Spleen (tissue), 11 donors: ENCODE results near the gene OSBPL8. TPM values are rescaled to one million over a fixed set of nuclear protein-coding genes. Genes with fewer than 3 reads are reported as not detected.

Experiments
- DNase-seq: peaks from one replicate; pipeline ENCODE4 v3.0.0-alpha.2; 2020
- H3K27ac ChIP-seq, 8 donors: fragments of 200-600 bp; sonication (generic) in 7 of 8; 1 replicate in 4 of 8; 2 replicates in 4 of 8; pipeline versions ENCODE4 v1.5.0 to v1.8.0; 2016 to 2021; ENCODE audit warnings: inconsistent platforms in 4 of 8, mild to moderate bottlenecking in 4 of 8, moderate library complexity in 1 of 8
- H3K27me3 ChIP-seq, 7 donors: fragments of 200-600 bp; sonication (generic) in 6 of 7; replicated peaks in 1 of 7; 1 replicate in 4 of 7; 2 replicates in 3 of 7; pipeline versions ENCODE4 v1.5.0 to v1.8.0; 2016 to 2021; ENCODE audit warnings: inconsistent platforms in 3 of 7, mild to moderate bottlenecking in 1 of 7
- H3K36me3 ChIP-seq, 6 donors: fragments of 200-600 bp; sonication (generic) in 5 of 6; 1 replicate in 4 of 6; 2 replicates in 2 of 6; pipeline versions ENCODE4 v1.5.0 to v1.8.0; 2016 to 2021; ENCODE audit warnings: inconsistent platforms in 2 of 6
- H3K4me1 ChIP-seq, 6 donors: fragments of 200-600 bp; sonication (generic) in 5 of 6; 1 replicate in 3 of 6; 2 replicates in 3 of 6; pipeline versions ENCODE4 v1.5.0 to v1.8.0; 2016 to 2021; ENCODE audit warnings: inconsistent platforms in 3 of 6
- H3K4me3 ChIP-seq, 8 donors: fragments of 200-600 bp; sonication (generic) in 7 of 8; 1 replicate in 4 of 8; 2 replicates in 4 of 8; pipeline versions ENCODE4 v1.5.0 to v1.8.0; 2016 to 2021; ENCODE audit warnings: inconsistent platforms in 4 of 8, mild to moderate bottlenecking in 4 of 8, moderate library complexity in 2 of 8
- H3K9me3 ChIP-seq, 8 donors: fragments of 200-600 bp; sonication (generic) in 7 of 8; 1 replicate in 4 of 8; 2 replicates in 4 of 8; pipeline versions ENCODE4 v1.5.0 to v1.8.0; 2016 to 2021; ENCODE audit warnings: inconsistent platforms in 4 of 8
- POLR2A ChIP-seq, 3 donors: fragments of 450-650 bp; IDR thresholded peaks; one replicate each; pipeline ENCODE4 v1.5.1; 2017; ENCODE audit warnings: antibody characterized with exemption in 3 of 3, mild to moderate bottlenecking in 1 of 3
- POLR2AphosphoS5 ChIP-seq, 3 donors: sonication (generic); formaldehyde crosslinking; IDR thresholded peaks; one replicate each; pipeline ENCODE4 v1.5.1; 2017; ENCODE audit warnings: antibody characterized with exemption in 3 of 3
- WGBS, 5 donors: extraction: QIAGEN DNeasy Blood & Tissue Kit in 3 of 5; methylation state at CpG; one replicate each; pipeline versions ENCODE4 v1.1.5 to v1.1.7; 2013 to 2018; 5-methylcytosine and 5-hydroxymethylcytosine counted together
- intact Hi-C: fragments of 100-400 bp; cut with DNase I; formaldehyde crosslinking; loops from one replicate; pipeline ENCODE4 v1.15.0; 2023; ENCODE audit warnings: low total_unique reads
- polyA plus RNA-seq, 3 donors: library from polyadenylated mRNA; stranded (reverse); fragments of 200-250 nt; gene quantifications; one replicate each; pipeline ENCODE4 v1.2.1, GENCODE V29; 2013
- total RNA-seq, 7 donors: library from RNA; depleted of rRNA in 3 of 7; stranded (reverse); fragments of >200 nt in 3 of 7; fragmentation: NEBNext Ultra II Directional in 4 of 7; extraction: Animal tissue kit (Norgen Biotek cat#: 25700) in 4 of 7; gene quantifications; one replicate each; pipeline versions ENCODE4 v1.1.0 to v1.2.1, GENCODE V29; 2016 to 2021
- TF ChIP-seq, protein P1 (sequence below), 11 experiments: fragments of 200-600 bp in 7 of 11; fragments of 450-650 bp in 4 of 11; sonication (generic) in 4 of 11; IDR thresholded peaks in 8 of 11; conservative IDR thresholded peaks in 3 of 11; 1 replicate in 7 of 11; 2 replicates in 4 of 11; pipeline versions ENCODE4 v1.4.0 to v1.8.0; 2016 to 2021; ENCODE audit warnings: antibody characterized with exemption in 11 of 11, inconsistent platforms in 4 of 11, mild to moderate bottlenecking in 1 of 11
- donor health status: healthy with polysubstance abuse.
- donor health status: DM: no; HTN: no; CAD: no; lungs with moderate emphysema.
- donor health status: DM: no; HTN: no; CAD: no.
- donor health status: Bipolar disorder and iron deficiency.
- donor health status: healthy.
- donor health status: DM: no; HTN: no; CAD: no.
- donor health status: DM: yes; HTN: yes; CAD: no.

The OSBPL8 gene
- total and polyA plus RNA-seq, 10 donors: 10.7 to 127 (median 109) TPM

DNA sequence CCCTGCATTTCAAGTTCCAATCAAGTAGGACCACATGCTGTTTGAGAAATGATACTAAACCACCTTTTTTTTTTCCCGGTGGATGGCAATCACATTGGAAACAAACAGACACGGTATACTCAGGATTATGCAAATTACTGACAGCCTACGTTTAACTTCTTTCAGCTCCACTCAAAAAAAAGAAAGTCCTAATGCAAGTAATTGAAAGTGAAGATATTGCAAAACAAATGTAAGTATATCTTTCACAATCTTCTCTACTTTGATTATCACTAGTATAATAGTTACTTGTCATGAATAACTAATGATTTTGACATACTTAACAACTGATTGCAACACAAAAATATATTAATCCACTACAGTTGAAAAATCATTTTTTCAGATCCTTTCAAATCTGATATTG, 2.6 kb upstream of the OSBPL8 start:
- no peaks in the 10 kb centered on the region for H3K9me3 ChIP-seq
- no peaks in the 10 kb centered on the region for H3K27me3 ChIP-seq
- no peak overlapping the region for H3K4me3 ChIP-seq
- H3K4me1 ChIP-seq: peaks cover 8 to 29% (median 23%) of the 10 kb centered on the region in 6 donors
- intact Hi-C loops: no loop called here
- DNase-seq: no peak
- 47 to 56% (median 53%) methylated on average over 3 of the region's 3 CpGs for WGBS, 5 donors
- TF ChIP-seq, protein P1, sequence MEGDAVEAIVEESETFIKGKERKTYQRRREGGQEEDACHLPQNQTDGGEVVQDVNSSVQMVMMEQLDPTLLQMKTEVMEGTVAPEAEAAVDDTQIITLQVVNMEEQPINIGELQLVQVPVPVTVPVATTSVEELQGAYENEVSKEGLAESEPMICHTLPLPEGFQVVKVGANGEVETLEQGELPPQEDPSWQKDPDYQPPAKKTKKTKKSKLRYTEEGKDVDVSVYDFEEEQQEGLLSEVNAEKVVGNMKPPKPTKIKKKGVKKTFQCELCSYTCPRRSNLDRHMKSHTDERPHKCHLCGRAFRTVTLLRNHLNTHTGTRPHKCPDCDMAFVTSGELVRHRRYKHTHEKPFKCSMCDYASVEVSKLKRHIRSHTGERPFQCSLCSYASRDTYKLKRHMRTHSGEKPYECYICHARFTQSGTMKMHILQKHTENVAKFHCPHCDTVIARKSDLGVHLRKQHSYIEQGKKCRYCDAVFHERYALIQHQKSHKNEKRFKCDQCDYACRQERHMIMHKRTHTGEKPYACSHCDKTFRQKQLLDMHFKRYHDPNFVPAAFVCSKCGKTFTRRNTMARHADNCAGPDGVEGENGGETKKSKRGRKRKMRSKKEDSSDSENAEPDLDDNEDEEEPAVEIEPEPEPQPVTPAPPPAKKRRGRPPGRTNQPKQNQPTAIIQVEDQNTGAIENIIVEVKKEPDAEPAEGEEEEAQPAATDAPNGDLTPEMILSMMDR (IDR thresholded peaks at IDR 0.05 in 8 of 11, conservative IDR thresholded peaks at IDR 0.05 in 3 of 11): no peak
- TF ChIP-seq POLR2AphosphoS5 (IDR thresholded peaks at IDR 0.05): no peak
- TF ChIP-seq POLR2A (IDR thresholded peaks at IDR 0.05): no peak
- no peaks in the 10 kb centered on the region for H3K36me3 ChIP-seq
- H3K27ac ChIP-seq: no peak overlapping the region

DNA sequence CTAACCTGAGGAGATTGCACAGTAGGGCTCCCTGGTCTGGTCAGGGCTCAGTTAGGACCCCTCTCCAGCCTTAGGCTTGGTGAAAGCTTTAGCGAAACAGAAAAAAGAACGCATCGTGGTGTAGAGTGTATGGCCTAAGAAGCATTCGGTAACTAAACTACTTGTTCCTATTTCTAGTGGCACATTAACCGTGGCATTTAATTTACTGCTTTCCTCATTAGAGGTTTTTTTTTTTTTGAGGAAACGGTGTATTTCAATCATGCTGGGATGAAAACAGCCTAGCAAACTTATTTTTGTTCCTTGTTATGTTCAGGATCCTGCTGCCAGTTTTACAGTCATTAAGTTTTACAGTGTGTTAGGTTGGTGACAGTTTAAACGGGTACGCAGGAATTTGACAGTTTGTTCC, 518 bp upstream of the OSBPL8 start:
- peaks cover 14 to 49% (median 42%) of the 10 kb centered on the region in 6 donors for H3K4me1 ChIP-seq
- TF ChIP-seq, protein P1 (IDR thresholded peaks at IDR 0.05 in 8 of 11, conservative IDR thresholded peaks at IDR 0.05 in 3 of 11): no peak
- TF ChIP-seq POLR2A (IDR thresholded peaks at IDR 0.05) (no peak), POLR2AphosphoS5 (IDR thresholded peaks at IDR 0.05) (no peak)
- intact Hi-C loops: no loop called here
- H3K9me3 ChIP-seq: no peaks in the 10 kb centered on the region
- DNase-seq: no peak
- peak overlapping the region; percentile 80 to 96 (median 88) for H3K4me3 ChIP-seq
- H3K27me3 ChIP-seq: no peaks in the 10 kb centered on the region
- peak overlapping the region; percentile 96 to 99 (median 97) for H3K27ac ChIP-seq
- no peaks in the 10 kb centered on the region for H3K36me3 ChIP-seq
- 10 to 13% (median 11%) methylated on average over 8 of the region's 8 CpGs for WGBS, 5 donors

DNA sequence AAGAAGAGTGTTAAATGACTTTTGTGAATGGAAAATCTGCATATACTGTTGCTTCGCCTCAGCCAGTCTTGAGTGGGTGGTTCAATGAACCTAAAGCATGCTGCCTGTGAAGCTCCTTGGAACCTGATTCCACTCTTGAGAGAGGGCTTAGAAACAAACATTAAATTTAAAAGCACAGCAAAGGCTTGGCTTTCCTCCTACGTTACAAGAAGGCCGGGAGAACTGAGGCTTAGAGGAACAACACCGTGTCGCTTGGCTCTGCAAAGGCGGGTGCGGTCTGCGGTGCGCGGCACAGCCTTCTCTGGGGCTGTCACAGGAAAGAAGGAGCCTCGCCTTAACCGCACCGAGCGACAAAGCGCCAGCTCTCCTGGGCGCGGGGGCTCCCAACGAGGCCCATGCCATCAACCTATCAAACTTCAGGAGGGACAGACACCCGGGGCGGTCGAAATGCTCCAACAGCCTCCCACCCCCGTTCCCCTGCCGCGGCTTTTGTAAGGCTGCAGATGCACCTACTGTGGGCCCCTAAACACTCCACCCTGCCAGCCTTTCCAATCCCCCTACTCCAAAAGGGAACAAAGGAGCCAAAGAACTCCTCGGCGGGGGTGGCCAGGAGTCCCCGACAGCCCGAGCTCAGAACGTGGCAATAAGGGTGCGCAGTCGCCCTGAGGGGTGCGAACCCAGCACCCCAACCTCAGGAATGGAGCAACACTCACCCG, 729 bp downstream of the OSBPL8 start:
- Histone ChIP-seq H3K9me3 (no peaks in the 10 kb centered on the region), H3K36me3 (no peaks in the 10 kb centered on the region), H3K4me1 (peaks cover 24 to 62% (median 54%) of the 10 kb centered on the region in 6 donors), H3K27ac (peak overlapping the region; percentile 96 to 99 (median 97)), H3K27me3 (no peaks in the 10 kb centered on the region), H3K4me3 (peak overlapping the region; percentile 80 to 96 (median 88))
- DNase-seq: peak; percentile 95
- WGBS, 5 donors: 0 to 1% (median 0%) methylated on average over 26 to 33 of the region's 33 CpGs
- TF ChIP-seq, protein P1 (IDR thresholded peaks at IDR 0.05 in 8 of 11, conservative IDR thresholded peaks at IDR 0.05 in 3 of 11): no peak
- peak; percentile 66 to 87 (median 72) for TF ChIP-seq POLR2AphosphoS5 (IDR thresholded peaks at IDR 0.05)
- intact Hi-C loops: loop anchor here (10.0 kb wide), 1 partner anchor 474 kb away; the partner anchor contains the start of gene NAP1L1

DNA sequence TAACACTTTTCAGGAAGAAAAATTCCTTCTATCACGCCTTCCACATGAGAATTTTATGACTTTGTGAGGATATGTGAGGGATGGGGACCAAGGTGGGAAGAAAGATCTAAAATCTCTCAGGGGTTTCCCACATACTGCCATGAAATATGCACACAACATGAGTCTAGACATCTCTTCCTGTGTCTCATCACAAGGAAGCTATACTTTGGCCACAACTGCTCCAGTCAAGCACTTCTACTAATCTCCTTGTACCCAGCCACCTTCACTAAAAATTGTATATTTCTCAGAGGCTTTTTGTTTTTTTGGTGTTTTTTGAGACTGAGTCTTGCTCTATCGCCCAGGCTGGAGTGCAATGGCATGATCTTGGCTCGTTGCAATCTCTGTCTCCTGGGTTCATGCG, 3.2 kb downstream of the OSBPL8 start:
- Histone ChIP-seq H3K27ac (peak overlapping the region in 1 of 8 donors; percentile 10), H3K4me3 (peak overlapping the region in 1 of 8 donors; percentile 87), H3K9me3 (no peaks in the 10 kb centered on the region), H3K27me3 (no peaks in the 10 kb centered on the region), H3K36me3 (no peaks in the 10 kb centered on the region), H3K4me1 (peaks cover 37 to 84% (median 71%) of the 10 kb centered on the region in 6 donors)
- no peak for TF ChIP-seq POLR2A (IDR thresholded peaks at IDR 0.05)
- TF ChIP-seq, protein P1 (IDR thresholded peaks at IDR 0.05 in 8 of 11, conservative IDR thresholded peaks at IDR 0.05 in 3 of 11): no peak
- no peak for TF ChIP-seq POLR2AphosphoS5 (IDR thresholded peaks at IDR 0.05)
- WGBS, 5 donors: 91 to 96% (median 96%) methylated on average over 4 of the region's 4 CpGs
- DNase-seq: no peak
- intact Hi-C loops: loop anchor here (10.0 kb wide), 1 partner anchor 472 kb away; the partner anchor contains the start of gene NAP1L1
